Lung (tissue), 12 donors: ENCODE data around the gene RABEP2. TPM values are rescaled to one million over a fixed set of nuclear protein-coding genes. Genes with fewer than 3 reads are reported as not detected.

Source experiments
- ATAC-seq: fragments of 200-7000 bp; cut with Tn5 transposase; one replicate; pipeline ENCODE4 v1.9.1; 2020; ENCODE audit warnings: moderate number of reproducible peaks; ENCODE audit not compliant: insufficient read depth, low FRiP score
- DNase-seq, 3 donors: peaks; one replicate each; pipeline ENCODE4 v3.0.0-alpha.2; 2013 to 2017
- H3K27ac ChIP-seq, 2 donors: one replicate each; pipeline ENCODE4 v1.5.1; 2013; ENCODE audit warnings: mild to moderate bottlenecking in 2 of 2, moderate library complexity in 2 of 2, control low read depth in 1 of 2, inconsistent platforms in 1 of 2, low read depth in 1 of 2, low read length in 1 of 2
- H3K27me3 ChIP-seq, 3 donors: one replicate each; pipeline ENCODE4 v1.5.1; 2013; ENCODE audit warnings: low read length in 2 of 3; ENCODE audit not compliant: control insufficient read depth in 3 of 3, insufficient read depth in 3 of 3
- H3K36me3 ChIP-seq, 4 donors: one replicate each; pipeline ENCODE4 v1.5.1; 2013; ENCODE audit warnings: low read length in 4 of 4, mild to moderate bottlenecking in 1 of 4, moderate library complexity in 1 of 4; ENCODE audit not compliant: control insufficient read depth in 4 of 4, insufficient read depth in 4 of 4
- H3K4me1 ChIP-seq, 5 donors: one replicate each; pipeline ENCODE4 v1.5.1; 2013; ENCODE audit warnings: low read length in 5 of 5, mild to moderate bottlenecking in 2 of 5, moderate library complexity in 1 of 5; ENCODE audit not compliant: control insufficient read depth in 5 of 5, insufficient read depth in 5 of 5
- H3K4me3 ChIP-seq: one replicate; pipeline ENCODE4 v1.5.1; 2013; ENCODE audit warnings: mild to moderate bottlenecking, control low read depth, moderate library complexity
- H3K9ac ChIP-seq, 2 donors: one replicate each; pipeline ENCODE4 v1.5.1; 2013; ENCODE audit warnings: low read length in 2 of 2, control low read depth in 1 of 2; ENCODE audit not compliant: insufficient read depth in 1 of 2
- H3K9me3 ChIP-seq, 4 donors: one replicate each; pipeline ENCODE4 v1.5.1; 2013; ENCODE audit warnings: low read length in 3 of 4, mild to moderate bottlenecking in 1 of 4, moderate library complexity in 1 of 4; ENCODE audit not compliant: control insufficient read depth in 4 of 4, insufficient read depth in 3 of 4
- CTCF ChIP-seq: IDR thresholded peaks from 2 replicates; pipeline ENCODE4 v1.5.1; 2012; ENCODE audit warnings: mild to moderate bottlenecking; ENCODE audit errors: control extremely low read depth, extremely low read depth
- WGBS, 2 donors: extraction: QIAGEN DNeasy Blood & Tissue Kit; methylation state at CpG; one replicate each; pipeline ENCODE4 v1.1.7; 2013; 5-methylcytosine and 5-hydroxymethylcytosine counted together
- polyA plus RNA-seq, 2 donors: library from polyadenylated mRNA; stranded (reverse); fragments of 200-250 nt; gene quantifications; one replicate each; pipeline ENCODE4 v1.2.1, GENCODE V29; 2013
- total RNA-seq, 2 donors: library from RNA; depleted of rRNA in 1 of 2; stranded (reverse); fragments of >200 nt in 1 of 2; gene quantifications; one replicate each; pipeline ENCODE4 v1.2.1, GENCODE V29; 2014 to 2021
- donor health status: control.
- donor health status: control.
- donor health status: Bipolar disorder and iron deficiency.
- donor health status: healthy.
- donor health status: DM: yes; HTN: yes; CAD: no.

The RABEP2 gene
- total and polyA plus RNA-seq, 4 donors, result 20.0 to 34.9 (median 28.8) TPM

- Histone ChIP-seq H3K9ac (no peak overlapping the region), H3K27me3 (no peaks in the 10 kb centered on the region), H3K9me3 (no peaks in the 10 kb centered on the region), H3K4me1 (no peaks in the 10 kb centered on the region), H3K36me3 (peaks cover 0 to 35% (median 5%) of the 10 kb centered on the region in 4 donors), H3K27ac (no peak overlapping the region), H3K4me3 (no peak overlapping the region)
- DNase-seq (no peak), ATAC-seq (no peak)
- TF ChIP-seq CTCF, result no peak
- WGBS, 2 donors, result 87 to 93% methylated on average over 23 to 24 of the region's 24 CpGs
Observed at GRCh38 chr16:28905800-28906372, 19.2 kb downstream of the RABEP2 start.

GRCh38 chr16:28905229-28905754 lies 19.7 kb downstream of the RABEP2 start:
- Histone ChIP-seq H3K27ac (no peak overlapping the region), H3K36me3 (peaks cover 0 to 31% (median 5%) of the 10 kb centered on the region in 4 donors), H3K9ac (no peak overlapping the region), H3K4me1 (no peaks in the 10 kb centered on the region), H3K27me3 (no peaks in the 10 kb centered on the region), H3K9me3 (no peaks in the 10 kb centered on the region), H3K4me3 (no peak overlapping the region)
- WGBS, 2 donors, result 91 to 95% methylated on average over 9 of the region's 9 CpGs
- TF ChIP-seq CTCF, result no peak
- ATAC-seq (no peak), DNase-seq (no peak)

- Histone ChIP-seq H3K27me3 (no peaks in the 10 kb centered on the region), H3K9me3 (no peaks in the 10 kb centered on the region), H3K4me3 (no peak overlapping the region), H3K36me3 (peaks cover 0 to 31% (median 5%) of the 10 kb centered on the region in 4 donors), H3K27ac (no peak overlapping the region), H3K4me1 (no peaks in the 10 kb centered on the region), H3K9ac (no peak overlapping the region)
- DNase-seq (no peak), ATAC-seq (no peak)
- TF ChIP-seq CTCF, result no peak
- WGBS, 2 donors, result 96% methylated on average over 16 of the region's 16 CpGs
Observed at GRCh38 chr16:28904828-28905227, 20.2 kb downstream of the RABEP2 start.

GRCh38 chr16:28904363-28904762 lies 20.7 kb downstream of the RABEP2 start:
- no peak for ATAC-seq

More at GRCh38 chr16:28904363-28904762, 20.7 kb downstream of the RABEP2 start:
- Histone ChIP-seq H3K36me3 (peaks cover 0 to 31% (median 5%) of the 10 kb centered on the region in 4 donors), H3K27ac (no peak overlapping the region), H3K4me3 (no peak overlapping the region), H3K9me3 (no peaks in the 10 kb centered on the region), H3K27me3 (no peaks in the 10 kb centered on the region), H3K9ac (no peak overlapping the region), H3K4me1 (no peaks in the 10 kb centered on the region)
- DNase-seq, result no peak
- TF ChIP-seq CTCF, result no peak
- WGBS, 2 donors, result 86 to 91% methylated on average over 14 of the region's 14 CpGs
